Bronchial epithelial cell (primary cell): ENCODE results near the gene TNPO3. TPM values are rescaled to one million over a fixed set of nuclear protein-coding genes. Genes with fewer than 3 reads are reported as not detected.
A peak's percentile ranks its signal among the peaks of the same experiment; 100 is the strongest.

Source experiments
- DNase-seq: peaks from one replicate; pipeline ENCODE4 v3.0.0-alpha.2; 2010; ENCODE audit warnings: low read depth
- FAIRE-seq: peaks from 2 replicates; lab custom pipeline; 2011; peaks lifted over from hg19 to GRCh38; lab: Jason Lieb, UNC
- H3K27me3 ChIP-seq: 2 replicates; pipeline ENCODE4 v1.5.1; 2011; ENCODE audit warnings: low read length; ENCODE audit not compliant: control insufficient read depth, insufficient read depth
- H3K36me3 ChIP-seq: 2 replicates; pipeline ENCODE4 v1.5.1; 2011; ENCODE audit warnings: low read length; ENCODE audit not compliant: control insufficient read depth, insufficient read depth
- H3K4me3 ChIP-seq: 2 replicates; pipeline ENCODE4 v1.5.1; 2011; ENCODE audit warnings: mild to moderate bottlenecking, low read depth, low read length, control low read depth
- CTCF ChIP-seq: IDR thresholded peaks from 2 replicates; pipeline ENCODE4 v1.5.1; 2011; ENCODE audit warnings: mild to moderate bottlenecking, moderate library complexity, low read length, control low read depth, inconsistent platforms; ENCODE audit not compliant: insufficient read depth, severe bottlenecking
- total RNA-seq: library from RNA; depleted of rRNA; stranded (reverse); fragments of >200 nt; gene quantifications from 2 replicates; pipeline ENCODE4 v1.2.1, GENCODE V29; 2014

The TNPO3 gene
- total RNA-seq, 1 donor from 2014 or later, result 62.9 TPM

DNA sequence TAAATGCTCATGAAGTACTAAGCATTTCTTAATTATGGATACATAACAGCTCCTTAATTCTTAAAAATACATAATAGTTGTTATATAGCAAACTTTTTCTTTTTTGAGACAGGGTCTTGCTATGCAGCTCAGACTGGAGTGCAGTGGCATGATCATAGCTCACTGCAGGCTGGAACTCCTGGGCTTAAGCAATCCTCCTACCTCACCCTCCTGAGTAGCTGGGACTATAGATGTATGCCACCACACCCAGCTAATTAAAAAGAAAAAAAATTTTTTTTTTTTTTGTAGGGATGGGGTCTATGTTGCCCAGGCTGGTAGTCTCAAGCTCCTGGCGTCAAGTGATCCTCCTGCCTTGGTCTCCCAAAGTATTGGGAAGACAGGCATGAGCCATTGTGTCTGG, 86.3 kb downstream of the TNPO3 start:
- Histone ChIP-seq H3K27me3 (no peaks in the 10 kb centered on the region), H3K36me3 (peaks cover 15% of the 10 kb centered on the region), H3K4me3 (no peak overlapping the region)
- DNase-seq (no peak), FAIRE-seq (no peak)
- TF ChIP-seq CTCF, result no peak

DNA sequence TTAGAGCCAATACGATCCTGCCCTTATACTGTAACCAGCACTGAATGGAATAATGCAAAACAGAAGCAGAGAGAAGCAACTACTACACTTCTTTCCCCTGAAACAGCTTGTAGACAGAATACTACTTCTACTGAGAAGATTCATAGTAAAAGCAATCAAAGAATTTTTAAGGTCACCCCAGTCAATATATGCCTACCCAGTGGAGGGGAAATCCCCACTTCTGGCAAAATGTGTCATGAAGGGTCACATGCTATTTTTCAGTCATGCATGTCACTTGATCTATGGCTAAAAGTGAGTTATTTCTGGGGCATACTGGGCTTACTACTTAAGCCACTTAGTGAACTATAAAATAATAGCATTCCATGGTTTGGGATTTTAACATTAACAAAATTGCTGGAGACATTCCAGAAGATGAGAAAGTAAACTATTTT, 91.6 kb downstream of the TNPO3 start:
- DNase-seq, result peak; percentile 61
- FAIRE-seq, result no peak
- Histone ChIP-seq H3K27me3 (no peaks in the 10 kb centered on the region), H3K4me3 (no peak overlapping the region), H3K36me3 (peaks cover 6% of the 10 kb centered on the region)
- no peak for TF ChIP-seq CTCF

- DNase-seq, result peak; percentile 91
- H3K4me3 ChIP-seq, result no peak overlapping the region
- H3K36me3 ChIP-seq, result peaks cover 6% of the 10 kb centered on the region
- no peaks in the 10 kb centered on the region for H3K27me3 ChIP-seq
- no peak for FAIRE-seq
- no peak for TF ChIP-seq CTCF
These were observed 92.0 kb downstream of the TNPO3 start for GRCh38 chr7:128962899-128963298.

DNA sequence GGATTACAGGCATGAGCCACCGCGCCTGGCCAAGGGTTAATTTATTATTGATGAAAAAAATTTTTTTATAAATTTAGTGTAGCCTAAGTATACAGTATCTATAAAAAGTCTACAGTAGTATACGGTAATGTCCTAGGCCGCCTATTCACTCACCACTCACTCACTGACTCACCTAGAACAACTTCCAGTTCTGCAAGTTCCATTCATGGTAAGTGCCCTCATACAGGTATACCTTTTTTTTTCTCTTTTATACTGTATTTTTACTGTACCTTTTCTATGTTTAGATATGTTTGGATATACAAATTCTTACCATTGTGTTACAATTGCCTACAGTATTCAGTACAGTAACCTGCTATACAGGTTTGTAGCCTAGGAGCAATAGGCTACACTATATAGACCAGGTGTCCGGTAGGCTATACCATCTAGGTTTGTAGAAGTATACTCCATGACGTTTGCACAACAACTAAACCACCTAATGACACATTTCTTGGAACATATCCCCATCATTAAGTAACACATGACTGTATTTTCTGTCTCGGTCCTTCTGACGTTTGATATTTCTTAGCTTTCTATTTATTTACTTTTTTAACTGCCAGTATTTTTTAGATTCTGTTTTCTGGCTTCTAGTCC, 93.8 kb downstream of the TNPO3 start:
- Histone ChIP-seq H3K4me3 (no peak overlapping the region), H3K27me3 (no peaks in the 10 kb centered on the region), H3K36me3 (peaks cover 4% of the 10 kb centered on the region)
- FAIRE-seq (no peak), DNase-seq (peak; percentile 96)
- TF ChIP-seq CTCF, result no peak

- H3K36me3 ChIP-seq, result peaks cover 4% of the 10 kb centered on the region
These were observed 95.6 kb downstream of the TNPO3 start for GRCh38 chr7:128959296-128959695.

More at GRCh38 chr7:128959296-128959695, 95.6 kb downstream of the TNPO3 start:
- no peak for TF ChIP-seq CTCF
- FAIRE-seq (no peak), DNase-seq (no peak)
- Histone ChIP-seq H3K27me3 (no peaks in the 10 kb centered on the region), H3K4me3 (no peak overlapping the region)
